HG03060 (cell line): ENCODE data around the gene HLA-B.
"Not testable (repeated sequence)": the region's sequence is repeated elsewhere in the genome, so short reads cannot be mapped to it uniquely, and the experiment has no call there.

ENCODE experiments used
- ATAC-seq: cut with Tn5 transposase; IDR thresholded peaks from one replicate; pipeline ENCODE4 v1.9.1; 2021; ENCODE audit warnings: low read depth, moderate number of reproducible peaks; ENCODE audit not compliant: unreplicated experiment

HLA-B gene

DNA sequence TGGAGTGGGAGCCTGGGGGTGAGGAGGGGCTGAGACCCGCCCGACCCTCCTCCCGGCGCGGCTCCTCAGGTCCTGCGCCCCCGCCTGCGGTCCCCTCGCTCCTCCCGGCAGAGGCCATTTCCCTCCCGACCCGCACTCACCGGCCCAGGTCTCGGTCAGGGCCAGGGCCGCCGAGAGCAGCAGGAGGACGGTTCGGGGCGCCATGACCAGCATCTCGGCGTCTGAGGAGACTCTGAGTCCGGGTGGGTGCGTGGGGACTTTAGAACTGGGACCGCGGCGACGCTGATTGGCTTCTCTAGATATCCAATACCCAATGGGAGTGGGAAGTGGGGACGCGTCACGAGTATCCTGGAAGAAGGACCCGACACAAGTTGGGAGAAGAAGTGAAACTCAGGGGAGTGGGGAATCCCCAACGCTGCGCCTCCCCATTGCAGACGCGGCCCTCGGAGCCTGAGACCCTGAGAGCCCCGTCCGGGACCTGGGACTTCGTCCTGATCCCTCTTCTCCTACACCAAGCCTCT lies at the start of gene HLA-B:
HLA-B (minus strand) TSS at position 234 of the 521 bp plus-strand sequence; CDS start at position 213, 21 bp downstream.
- ATAC-seq = peak; percentile 53

DNA sequence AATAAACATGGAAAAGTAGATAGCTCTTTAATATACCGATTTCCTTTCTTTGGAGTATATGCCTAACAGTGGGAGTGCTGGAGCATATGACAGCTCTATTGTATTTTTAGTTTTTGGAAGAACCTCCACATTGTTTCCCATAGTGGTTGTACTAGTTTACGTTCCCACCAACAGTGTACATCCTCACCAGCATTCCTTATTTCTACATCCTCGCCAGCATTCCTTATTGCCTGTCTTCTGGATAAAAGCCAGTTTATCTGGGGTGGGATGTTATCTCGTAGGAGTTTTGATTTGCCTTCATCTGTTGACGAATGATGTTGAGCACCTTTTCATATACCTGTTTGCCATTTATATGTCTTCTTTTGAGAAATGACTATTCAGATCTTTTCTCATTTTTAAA lies 49.0 kb upstream of the HLA-B start:
- no peak for ATAC-seq

DNA sequence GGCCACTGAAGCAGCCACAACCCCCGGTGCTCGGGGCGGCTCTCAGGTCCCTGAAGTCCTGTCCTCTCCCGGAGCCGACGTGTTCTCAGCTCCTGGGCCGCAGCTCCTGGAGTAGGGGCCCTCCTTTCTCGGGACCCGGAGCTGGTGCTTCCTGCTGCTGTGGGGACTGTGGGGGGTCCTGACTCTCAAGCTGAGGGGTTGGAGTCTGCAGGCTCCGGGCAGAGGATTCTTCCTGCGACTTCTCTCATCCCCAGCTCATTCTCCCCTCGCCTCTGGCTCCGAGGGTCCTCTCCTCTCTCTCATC lies 47.0 kb upstream of the HLA-B start:
- not testable (repeated sequence) for ATAC-seq

DNA sequence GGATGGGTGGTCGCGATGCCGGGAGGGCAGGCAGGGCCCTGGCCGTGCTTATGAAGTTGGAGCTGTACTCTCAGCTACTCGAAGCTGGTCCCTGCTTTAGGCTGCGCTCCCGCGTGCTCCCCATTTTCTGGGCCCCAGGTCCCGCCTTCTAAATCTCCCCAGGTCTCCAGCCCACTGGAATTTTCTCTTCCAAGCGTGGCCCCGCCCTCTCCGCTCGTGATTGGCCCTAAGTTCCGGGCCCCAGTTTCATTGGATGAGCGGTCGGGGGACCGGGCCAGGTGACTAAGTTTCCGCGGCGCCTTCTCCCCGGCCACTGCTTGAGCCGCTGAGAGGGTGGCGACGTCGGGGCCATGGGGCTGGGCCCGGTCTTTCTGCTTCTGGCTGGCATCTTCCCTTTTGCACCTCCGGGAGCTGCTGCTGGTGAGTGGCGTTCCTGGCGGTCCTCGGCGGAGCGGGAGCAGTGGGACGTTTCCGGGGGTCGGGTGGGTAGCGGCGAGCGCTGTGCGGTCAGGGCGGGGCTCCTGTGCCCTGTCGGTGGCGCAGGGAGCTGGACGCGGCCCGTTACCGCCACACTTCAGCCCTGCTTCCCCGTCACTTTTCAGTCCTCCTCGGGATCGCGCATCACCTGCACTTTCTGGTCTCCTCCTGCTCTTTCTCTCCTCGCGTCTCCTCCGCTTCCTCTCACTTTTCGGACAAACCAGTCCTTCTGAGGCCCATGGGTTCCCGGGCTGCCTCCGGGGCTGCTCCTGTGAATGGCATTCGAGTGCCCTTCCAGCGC lies 46.5 kb upstream of the HLA-B start, which contains the start of gene MICA:
MICA (plus strand) TSS at position 313 of the 778 bp plus-strand sequence; CDS start at position 351, 38 bp downstream.
- no peak for ATAC-seq

DNA sequence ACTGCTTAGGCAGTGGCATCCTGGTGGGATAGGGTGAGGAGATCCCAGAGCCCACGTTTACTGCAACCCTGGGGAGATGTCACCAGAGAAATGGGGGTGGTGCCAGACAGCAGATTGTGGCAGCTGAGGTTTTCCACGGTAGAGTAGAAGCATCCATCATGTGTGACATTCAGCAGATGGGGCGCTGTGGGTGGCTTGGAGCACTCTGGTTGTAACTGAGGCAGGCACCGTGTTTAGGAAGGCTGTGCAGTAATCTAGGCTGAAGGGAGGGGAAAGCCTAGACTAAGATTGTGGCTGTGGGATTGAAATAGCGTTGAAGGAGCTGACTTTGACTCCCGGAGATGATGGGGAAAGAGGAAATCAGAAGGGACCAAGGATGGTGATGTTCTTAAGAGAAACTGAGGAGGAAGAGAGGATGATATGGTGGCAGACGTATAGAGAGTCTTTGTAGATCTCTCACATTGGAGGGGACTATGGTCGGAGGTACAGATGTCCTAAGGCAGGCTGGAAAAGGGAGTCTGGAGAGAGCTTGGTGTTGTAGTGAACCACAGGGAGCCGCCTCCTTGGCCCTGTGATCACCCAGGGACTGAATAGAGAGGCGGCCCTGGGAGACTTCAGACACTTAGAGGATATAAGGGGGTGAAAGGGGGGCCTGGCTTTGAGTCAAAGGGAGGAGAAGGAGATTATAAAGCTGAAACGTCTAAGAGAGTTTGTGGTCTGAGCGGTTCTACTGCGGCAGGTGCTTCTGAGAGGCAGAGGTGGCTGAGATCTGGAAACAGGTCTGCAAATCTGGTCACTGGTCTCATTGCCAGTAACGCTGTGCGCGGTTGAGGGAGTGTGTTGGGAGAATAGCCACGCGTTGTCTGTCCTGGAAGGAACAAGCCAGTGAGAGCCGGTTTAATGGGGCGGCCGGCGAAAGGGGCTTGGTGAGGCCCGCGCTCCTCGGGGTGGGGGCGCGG lies 45.6 kb upstream of the HLA-B start:
- ATAC-seq = no peak

DNA sequence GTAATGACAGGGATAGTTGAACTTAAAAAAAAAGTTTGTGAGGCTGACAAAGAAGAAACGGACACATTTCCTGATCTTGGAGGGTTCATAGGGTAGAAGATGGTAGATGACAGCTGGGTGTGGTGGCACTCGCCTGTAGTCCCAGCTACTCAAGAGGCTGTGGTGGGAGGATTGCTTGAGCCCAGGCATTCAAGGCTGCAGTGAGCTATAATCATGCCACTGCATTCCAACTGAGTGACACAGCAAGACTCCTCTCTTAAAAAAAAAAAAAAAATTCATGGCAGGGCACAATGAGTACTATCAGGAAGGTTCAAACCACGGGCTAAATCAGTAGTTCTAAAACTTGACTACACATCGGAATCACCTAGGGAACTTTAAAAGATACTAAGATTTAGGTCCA lies 44.4 kb upstream of the HLA-B start:
- ATAC-seq = no peak

DNA sequence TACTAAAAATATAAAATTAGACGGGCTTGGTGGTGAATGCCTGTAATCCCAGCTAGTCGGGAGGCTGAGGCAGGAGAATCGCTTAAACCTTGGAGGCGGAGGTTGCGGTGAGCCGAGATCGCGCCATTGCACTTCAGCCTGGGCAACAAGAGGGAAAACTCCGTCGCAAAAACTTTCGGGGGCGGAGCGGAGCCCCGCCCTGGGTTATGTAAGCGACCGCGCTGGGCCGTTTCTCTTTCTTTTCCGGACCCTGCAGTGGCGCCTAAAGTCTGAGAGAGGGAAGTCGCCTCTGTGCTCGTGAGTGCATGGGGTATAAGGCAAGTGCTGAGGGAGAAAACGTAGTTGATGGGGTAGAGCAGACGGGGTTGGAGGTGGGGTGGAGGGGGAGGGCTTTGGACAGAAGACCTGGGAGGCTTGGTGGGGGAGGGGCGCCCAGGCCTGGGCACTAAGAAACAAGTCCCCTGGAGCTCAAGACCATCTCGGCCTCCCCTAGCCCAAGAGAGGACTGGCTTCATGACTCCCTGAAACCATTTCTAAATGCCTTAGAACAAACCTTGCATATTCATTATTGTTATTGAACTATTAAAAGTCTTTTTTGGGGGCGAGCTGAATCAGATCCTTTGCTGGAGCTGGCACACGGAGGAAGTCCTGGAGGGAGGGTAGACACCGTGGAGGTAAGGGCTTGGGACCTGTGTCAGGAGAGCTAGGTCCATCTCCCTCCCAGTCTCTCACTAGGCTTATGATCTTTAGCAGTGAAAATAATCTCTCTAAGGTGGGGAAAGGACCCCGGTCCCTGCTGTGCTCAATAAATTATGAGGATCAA lies 43.7 kb upstream of the HLA-B start:
- no peak for ATAC-seq

DNA sequence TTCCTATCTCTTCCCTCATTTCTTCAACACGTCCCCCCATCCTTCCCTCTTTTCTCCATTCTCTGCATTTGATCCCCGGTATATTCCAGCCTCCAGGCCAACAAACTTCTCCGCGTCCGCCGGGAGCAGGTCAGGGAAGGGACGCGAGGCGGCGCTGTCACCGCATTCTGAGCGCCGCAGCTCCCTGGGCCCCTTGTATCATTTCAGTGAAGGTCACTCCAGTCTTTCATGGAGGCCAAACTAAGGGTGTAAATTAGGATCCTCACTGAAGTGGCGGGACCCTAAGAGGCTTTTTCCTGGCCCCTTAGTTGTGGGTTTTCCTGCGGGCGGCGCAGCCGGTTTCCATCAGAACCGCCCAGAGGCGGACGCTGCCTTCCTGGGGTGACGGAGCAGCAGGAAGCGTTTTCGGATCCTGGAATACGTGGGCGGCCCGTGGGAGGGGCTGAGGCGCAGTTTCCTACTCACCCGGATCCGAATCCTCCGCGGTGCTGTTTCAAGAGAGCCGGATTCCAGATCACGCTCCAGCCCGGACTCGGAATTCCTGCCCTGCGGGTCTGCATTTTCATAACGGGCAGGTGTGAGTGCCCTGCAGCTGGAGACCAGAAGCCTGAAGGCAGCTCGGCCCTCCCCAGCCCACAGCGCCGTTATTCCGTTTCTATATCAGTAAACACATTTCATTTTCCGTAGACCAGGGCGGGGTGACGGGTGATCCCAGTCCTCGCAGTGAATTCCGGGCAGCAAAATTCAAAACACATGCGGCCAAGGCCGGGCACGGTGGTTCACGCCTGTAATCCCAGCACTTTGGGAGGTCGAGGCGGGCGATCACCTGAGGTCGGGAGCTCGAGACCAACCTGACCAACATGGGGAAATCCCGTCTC lies 42.8 kb upstream of the HLA-B start:
- ATAC-seq = no peak

DNA sequence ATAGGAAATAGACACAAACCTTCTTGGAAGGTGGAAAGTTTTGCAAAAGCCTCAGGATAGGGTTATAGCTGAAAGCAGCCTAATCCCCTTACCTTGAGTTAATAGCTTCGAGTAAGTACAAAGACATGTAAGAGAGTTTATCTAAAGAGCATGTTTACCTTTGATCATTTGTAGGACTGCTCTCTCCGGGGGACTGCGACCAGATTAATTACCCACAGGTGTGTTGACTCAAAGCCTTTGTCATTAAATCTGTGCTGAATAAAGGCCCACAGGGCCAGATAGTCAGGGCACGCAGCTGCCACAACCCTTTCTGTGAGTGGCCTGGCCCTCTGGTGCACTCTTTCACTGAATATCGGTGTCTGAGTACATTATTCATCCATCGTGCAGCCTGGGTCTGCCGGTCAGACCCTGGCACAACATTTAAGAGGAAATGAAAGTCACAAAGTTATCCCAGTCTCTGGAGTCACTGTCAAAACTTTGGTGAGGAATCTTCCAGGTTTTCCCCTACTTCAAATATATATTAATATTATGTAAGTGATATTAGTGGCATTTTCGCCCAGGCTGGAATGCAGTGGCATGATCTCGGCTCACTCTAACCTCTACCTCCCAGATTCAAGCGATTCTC lies 41.0 kb upstream of the HLA-B start:
- ATAC-seq = no peak

DNA sequence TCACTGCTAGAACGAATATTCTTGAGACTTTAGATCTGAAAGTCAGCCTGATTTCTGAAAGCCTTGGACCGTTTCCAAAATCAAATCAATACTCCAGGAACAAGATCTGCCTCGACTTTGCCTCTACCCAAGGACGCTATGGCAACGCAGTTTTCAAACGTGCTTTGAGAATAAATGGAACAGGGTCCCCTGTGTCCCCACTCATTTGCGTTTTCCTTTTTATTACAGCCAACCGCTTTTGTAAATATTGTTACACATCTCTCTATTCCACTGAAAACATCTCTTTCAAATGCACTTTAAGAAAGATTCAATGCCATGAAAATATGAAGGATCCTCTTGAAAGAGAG lies 40.1 kb upstream of the HLA-B start:
- not testable (repeated sequence) for ATAC-seq

DNA sequence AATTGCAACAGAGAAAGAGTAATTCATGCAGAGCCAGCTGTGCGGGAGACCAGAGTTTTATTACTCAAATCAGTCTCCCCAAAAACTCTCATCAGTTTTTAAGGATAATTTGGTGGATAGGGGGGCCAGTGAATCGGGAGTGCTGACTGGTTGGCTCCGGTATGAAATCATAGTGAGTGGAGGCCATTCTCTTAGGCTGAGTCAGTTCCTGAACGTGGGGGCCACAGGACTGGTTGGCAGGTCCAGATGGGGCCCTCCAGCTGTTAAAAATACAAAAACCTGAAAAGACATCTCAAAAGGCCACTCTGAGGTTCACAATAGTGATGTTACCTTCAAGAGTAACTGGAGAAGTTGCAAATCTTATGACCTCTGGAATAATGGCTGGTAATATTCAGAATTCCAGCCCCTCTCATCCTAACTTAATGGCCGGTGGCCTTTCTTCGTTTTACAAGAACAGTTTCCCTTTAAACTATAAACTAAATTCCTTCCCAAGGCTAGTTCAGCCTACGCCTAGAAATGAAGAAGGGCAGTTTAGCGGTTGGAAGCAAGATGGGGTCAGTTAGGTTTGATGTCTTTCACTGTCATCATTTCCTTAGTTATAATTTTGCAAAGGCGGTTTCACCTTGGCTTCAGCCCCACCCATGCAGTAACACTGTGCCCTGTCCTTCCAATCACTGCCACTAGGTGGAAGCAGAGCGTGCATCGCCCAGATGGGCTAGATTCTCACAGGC lies 39.6 kb upstream of the HLA-B start:
- no peak for ATAC-seq

DNA sequence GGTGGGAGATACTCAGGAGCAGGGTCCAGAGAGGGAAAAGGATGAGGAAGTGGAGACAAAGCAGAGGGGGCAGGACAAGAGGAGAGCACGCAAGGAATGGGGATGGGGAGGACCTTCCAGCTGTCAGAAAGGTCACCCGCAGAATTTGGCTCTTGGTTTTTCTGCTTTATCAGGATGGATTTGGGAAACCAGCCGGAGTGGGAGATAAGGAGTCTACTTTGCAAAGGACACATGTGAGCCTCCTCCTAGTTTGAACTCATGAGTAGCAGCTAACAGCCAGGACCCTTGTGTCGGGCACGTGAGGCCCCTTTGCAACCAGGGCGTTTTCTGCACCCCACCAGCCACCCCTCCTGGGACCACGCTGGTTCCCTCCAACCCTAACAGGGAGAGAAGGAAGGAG lies 38.9 kb upstream of the HLA-B start:
- ATAC-seq = no peak

DNA sequence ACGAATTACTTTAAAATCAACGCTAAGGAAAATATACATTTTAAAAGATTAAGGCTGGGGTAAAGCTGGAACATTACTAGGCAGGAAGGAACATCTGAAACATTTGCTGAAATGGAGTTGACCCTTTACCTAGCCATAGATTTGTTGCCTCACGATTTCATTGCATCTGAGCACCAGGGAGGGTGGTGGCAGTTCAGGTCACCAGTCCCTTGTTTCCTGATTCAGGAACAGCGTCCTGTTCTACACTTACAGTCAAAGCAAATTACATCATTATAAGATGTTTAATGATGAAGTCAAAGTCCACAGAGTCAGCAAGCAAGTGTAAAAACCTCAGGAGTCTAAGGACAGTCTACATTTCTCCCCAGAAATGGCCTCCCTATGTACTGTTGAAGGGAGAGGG lies 37.4 kb upstream of the HLA-B start:
- ATAC-seq = no peak

DNA sequence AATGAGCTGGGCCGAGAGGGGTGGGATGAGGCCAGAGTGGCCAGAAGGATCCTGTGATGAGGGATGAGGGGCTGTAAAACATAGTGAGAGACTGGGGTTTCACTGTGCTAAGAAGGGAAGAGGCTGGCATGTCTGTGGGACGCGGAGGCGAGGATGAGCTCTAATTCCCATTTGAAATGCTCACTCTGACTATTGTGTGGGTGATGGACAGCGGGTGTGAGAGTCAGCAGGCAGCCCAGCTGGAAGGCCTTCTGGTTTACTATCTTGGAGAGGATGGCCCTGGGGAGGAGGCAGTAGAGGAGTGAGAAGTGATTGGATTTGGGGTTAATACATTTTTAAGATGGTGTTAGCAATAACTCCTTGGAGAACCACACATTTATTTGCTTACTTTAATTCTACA lies 37.0 kb upstream of the HLA-B start:
- ATAC-seq = no peak

DNA sequence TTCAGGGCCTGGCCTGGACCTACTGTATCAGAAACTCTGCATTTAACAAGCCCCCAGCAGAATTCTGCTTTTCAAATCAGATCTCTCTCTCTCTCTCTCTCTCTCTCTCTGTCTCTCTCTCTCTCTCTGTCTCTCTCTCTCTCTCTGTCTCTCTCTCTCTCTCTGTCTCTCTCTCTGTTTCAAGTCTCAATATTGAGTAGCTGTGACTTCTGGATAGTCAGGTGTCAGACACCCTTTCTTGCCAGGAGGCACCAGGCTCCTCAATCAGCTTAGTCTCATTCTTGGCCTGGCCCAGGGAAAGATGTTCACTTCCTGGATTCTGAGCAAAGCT lies 32.8 kb upstream of the HLA-B start:
- ATAC-seq = not testable (repeated sequence)

DNA sequence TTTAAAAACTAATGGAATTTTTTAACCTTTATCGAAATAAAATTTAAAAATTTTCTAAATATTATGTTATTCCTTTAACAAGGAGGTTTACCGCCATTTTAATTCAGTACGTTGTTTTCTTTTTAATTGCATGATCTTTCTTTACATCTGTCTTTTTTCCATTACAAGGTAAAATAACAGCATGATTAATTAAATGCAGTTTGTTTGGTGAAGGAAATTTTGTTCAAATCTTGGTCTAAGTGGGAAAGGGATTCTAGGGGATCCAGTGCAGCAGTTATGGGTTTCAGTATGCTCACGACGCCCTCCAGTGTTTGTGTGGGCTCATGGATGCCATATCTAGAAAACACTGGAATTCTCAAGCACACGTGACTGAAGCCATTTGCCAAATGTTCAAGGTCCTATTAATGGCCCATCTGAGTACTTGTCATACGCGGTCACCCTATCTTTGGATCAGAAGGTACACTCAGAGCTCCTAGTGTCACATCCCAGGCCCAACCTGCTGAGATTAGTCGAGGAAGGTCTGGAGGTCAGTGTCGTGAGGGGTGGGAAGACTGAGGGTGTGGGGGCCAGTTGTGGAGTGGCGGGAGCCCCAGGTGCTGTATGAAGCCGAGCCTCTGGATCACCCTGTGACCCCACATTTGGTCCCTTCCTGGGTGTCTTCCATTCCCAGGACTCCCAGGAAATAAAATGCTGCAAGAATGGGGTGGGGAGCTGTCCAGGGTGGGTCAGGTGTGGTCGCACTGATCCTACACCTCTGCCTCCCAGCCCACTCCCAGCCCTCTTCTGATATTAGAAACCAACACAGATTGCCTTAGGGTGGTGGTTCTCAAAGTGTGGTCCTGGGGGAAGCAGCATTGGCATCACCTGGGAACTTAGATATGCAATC lies 32.2 kb upstream of the HLA-B start:
- not testable (repeated sequence) for ATAC-seq

DNA sequence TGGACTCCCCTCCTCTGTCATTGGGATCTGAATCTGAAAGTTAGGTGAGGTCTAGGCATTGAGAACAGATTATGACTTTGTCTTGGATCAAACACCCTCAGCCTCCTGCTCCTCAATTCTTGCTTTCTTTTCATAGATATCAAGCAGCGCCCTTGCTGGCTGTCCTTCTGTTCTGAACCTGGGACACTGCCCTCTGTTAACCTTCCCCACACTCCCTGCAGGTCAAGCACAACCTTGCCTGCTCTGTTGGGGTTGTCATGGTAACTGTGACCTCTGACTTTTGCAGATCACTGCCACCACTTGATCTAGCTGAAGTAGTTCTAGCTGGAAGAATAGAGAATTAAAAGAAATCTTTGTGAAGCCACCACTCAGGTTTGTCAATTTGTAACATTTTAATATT lies 30.0 kb upstream of the HLA-B start:
- no peak for ATAC-seq

DNA sequence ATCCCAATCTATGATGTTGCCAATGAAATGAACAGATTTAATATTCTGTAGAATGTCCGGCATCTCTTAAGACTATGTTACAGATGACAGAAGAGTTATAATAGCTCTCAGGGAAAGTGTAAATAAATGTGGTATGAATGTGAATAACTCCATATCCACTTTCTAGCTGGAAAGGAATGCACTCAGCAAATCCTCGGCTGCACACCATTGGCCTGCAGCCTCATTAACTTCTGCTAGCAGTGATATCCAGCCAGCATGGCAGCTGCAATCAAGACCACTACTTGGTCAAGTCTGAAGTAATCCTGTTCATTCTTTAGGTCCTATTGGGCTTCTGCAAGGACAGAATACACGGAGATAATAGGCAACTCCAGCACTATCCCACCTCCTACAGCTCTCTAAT lies 29.1 kb upstream of the HLA-B start:
- no peak for ATAC-seq
